Stimulated activated naive CD8-positive, alpha-beta T cell treated with anti-CD3 and anti-CD28 coated beads, Interleukin-15, Interleukin-2, amounts not matched to agents 100 U/mL and 50 U/mL, for 24 hours (primary cell): Measurements from ENCODE around the gene KANTR.

Source experiments
- ATAC-seq: fragments of 150-1000 bp; cut with Tn5 transposase; one replicate; pipeline ENCODE4 v1.10.0; 2021
- DNase-seq: peaks from one replicate; pipeline ENCODE4 v3.0.0; 2021

KANTR gene, protein sequence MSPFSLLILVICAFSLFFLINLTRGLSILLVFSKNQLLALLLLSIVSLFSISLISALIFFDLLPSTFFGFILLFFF

DNA sequence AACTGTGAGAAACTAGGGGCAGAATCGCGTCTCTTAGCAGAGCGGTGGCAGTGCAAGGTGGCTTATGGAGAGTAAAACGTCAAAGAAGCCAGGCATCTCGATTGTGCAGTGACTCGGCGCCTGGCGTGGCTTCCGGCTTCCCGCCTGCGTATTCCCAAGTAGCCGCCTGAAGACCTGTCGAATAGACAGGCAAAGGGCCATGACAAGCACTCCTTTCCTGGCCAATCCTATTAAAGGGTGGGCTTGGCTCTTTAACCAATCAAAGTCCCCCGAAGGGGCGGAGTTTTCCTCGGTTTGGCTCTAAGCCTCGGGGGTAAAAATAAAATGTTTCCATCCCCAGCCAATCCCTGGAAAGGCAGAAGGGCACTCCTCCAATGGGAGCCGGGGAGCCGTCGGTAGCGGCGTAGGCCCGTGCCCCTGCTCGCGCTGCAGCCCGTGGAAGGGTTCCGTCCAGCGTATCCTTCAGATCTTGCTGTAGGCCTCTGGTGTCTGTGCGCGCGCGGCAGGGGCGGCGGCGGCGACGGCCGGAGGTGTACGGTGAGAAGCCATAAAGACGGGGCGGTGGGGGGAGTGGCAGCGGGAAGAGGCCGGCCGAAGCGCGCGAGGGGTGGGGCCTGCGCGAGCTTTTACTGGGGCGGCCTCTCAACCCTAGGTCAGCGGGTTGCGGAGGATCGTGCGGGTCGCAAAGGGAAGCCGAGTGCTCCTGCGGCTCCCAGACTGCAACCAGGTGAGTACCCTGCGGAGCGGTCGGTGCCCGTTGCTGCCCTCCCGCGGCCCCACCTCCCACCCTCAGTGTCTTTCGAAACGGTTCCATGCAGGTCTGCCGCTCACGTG is at the start of gene KANTR:
Gene KANTR, plus strand, starts transcription at position 395 of the 834 bp plus-strand sequence. CDS start 30,131 bp downstream, outside the sequence.
- ATAC-seq (peak; percentile 89), DNase-seq (peak; percentile 78)

DNA sequence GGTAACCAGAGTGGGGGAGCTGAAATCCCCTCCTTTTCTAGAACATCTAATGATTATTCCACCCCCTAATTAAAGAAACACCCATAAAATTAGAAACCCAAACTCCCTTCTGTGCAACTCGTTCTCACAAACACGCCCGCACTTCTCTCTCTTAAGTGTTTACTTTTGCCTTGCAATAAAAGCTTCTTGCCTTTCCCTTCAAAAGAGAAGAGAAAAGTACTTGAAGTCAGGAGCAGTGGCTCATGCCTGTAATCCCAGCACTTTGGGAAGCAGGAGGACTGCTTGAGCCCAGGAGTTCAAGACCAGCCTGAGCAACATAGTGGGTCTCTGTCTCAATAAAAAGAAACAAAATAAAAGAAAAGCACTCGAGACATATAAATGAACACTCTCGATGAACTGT is 48.9 kb upstream of the KANTR start:
- DNase-seq (no peak), ATAC-seq (no peak)

DNA sequence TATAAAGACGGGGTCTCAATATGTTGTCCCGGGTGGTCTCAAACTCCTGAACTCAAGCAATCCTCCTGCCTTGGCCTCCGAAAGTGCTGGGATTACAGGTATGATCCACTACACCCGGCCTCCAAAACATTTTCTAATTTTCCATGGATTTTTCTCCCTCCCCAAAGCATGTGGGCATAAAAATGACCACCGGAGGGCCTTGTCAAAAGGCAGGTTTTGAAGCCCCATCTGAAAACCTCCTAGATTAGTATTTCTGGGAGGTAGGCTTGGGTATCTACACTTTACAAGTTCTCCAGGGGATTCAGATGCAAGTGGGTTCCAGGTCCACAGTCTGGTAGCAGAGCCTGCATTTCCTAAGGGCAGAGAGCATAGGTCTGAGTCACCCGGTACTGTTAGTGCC is 46.7 kb upstream of the KANTR start:
- no peak for ATAC-seq
- no peak for DNase-seq

DNA sequence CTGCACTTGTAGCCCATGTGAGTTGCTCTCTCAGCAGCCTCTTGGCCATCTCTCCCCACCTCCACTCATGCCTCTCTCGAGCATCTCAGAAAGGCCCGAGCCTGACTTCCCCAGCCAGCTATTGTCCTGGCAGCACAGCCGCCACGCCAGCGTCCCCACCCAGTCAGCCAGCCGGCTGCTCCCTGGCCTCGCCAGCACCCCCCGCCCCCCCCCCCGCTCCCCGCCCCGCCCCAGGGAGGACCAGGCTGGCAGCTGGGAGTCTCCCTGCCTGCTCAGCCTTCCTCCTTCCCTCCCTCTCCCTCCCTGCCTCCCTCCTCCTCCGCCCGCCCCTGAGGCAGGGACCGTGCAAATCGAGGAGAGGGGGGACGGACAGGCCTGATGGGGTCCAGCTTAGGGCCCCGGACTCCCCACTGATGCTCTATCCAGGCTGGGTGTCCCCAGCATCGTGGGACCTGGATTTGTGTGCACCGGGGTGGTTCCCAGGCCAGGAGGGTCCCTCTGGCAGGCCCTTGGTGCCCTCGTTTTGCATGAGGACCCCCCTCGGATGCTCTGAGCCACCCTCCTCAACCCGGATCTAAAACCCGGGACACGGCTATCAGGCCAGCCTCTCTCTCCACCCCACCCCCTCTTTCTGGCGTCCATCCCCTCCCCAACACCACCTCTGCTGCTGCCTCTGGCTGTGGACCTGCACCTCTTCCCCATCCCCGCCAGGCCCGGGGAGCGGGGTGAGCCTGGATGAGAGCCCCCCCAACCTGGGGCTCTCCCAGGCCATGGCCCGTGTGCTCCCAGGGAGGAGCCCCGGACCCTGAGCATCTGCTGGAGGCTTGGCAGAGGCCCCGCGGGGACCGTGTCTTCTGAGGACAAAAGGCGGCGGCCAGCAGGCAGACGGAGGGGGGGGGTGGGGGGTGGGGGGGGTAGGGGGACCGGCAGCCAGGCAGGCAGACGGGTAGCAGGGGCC is 45.5 kb upstream of the KANTR start, which contains the start of gene GPR173:
Gene GPR173, plus strand, starts transcription at position 621 of the 958 bp plus-strand sequence. CDS start 27,833 bp downstream, outside the sequence.
- no peak for ATAC-seq
- DNase-seq = peak; percentile 6

DNA sequence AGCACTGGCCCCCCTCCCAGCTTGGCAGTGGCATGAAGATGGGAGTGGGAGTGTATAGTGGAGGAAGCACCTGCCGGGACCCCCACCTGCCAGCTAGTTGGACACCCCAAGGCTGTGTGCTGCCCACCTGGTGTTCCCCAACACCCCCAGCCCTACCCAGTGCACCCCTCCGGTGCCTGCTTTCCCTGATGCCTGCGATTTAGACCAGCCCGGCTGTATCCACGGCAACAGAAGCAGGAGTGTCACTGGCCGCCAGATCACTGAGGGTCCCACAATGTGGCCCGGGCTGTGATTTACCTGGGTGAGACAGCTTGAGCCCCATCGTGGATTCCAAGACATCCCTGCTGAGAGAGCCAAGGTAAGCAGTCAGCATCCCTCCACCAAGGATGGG is 44.8 kb upstream of the KANTR start:
- ATAC-seq = no peak

DNA sequence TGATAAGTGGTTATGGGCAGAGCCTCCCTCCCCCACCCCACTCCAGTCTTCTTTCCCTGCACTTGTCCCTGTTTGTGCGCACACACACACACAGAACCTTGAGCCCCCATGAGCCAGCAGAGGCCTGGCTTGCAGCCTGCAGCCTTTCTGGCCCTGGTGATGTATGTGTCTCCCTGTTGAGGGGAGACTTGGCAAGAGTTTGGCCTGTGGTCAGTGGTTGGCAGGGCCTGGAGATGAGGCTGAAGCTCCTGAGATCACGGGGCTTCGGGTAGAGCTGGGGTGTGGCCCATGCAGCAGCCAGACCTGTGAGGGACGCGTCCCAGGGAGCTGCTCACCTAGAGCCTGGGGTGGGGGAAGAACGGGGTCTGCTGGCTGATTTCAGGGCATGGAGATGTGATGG is 43.1 kb upstream of the KANTR start:
- ATAC-seq = no peak
- no peak for DNase-seq

More for the DNA sequence above, 44.8 kb upstream of the KANTR start:
- DNase-seq = no peak

DNA sequence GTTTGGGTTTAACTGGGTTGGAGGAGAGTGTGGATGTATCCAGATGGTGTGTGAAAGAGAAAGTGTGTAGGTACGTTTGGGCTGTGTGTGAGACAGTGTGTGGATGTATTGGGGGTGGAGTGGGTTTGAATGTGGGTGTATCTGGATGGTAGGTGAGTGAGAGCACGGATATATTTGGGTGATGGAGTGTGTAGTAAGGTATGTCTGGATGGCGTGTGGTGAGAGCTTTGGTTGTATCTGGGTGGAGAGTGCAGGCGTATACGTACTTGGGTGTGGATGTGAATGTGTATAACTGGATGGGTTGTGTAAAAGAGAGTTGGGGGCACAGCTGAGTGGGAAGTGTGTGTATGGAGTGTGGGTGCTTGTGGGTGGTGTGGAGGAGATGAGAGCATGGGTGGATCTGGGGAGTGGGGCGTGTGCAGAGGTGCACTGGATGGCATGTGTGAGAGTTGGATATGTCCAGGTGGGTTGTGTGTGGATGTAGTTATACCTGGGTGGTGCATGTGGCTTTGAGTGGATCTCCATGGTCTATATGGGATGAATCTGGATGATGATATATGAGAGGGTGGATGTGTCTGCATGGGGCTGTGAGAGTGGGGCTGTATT is 38.6 kb upstream of the KANTR start:
- no peak for DNase-seq
- ATAC-seq = no peak

DNA sequence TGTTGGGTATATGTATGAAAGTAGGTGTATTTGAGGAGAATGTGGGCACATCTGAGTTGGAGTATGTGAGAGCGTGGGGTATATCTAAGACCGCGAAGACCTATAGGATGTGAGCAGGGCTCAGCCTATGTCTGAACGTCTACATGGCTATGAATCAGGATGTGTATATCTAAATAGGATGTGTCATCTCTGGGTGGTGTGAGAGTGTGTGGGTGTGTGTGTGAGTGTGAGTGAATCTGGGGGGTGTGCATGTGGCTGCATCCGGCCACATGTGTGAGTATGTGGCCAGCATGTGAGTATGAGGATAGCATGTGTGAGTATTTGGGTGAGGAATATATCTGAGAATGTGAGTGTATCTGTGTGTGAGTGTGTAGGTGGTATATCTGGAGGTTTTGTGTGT is 37.6 kb upstream of the KANTR start:
- no peak for DNase-seq
- ATAC-seq = no peak

DNA sequence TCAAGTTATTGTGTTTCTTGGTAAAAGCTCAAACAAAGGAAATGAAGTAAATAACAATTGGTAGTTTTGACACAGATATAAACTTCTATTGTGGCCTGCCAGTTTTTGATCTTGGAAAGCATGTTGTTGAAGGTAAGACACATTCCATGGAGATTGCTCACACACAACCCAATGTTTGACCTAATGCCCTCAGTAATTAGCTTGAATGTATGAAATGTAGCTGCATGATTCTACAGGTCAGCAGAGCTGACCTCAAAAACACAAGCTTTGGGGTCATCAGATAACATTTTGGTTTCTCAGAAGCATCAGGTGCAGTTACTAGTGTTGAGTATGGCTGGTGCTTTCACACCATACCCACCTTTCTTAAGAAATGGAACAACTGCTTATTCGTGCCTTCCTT is 28.8 kb upstream of the KANTR start:
- no peak for DNase-seq
- ATAC-seq = no peak

DNA sequence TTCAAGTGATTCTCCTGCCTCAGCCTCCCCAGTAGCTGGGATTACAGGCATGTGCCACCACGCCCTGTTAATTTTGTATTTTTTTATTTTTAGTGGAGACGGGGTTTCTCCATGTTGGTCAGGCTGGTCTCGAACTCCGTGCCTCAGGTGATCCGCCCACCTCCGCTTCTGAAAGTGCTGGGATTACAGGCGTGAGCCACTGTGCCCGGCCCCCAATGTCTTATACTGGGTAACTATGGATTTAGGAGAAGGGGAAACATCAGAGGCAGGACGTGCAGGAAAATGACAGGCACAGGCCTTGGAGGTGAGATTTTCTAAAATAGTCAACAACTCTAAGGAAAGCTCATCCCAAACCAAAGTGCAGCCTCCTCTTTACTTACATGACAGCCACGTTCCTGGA is 22.9 kb upstream of the KANTR start:
- no peak for DNase-seq
- ATAC-seq = no peak

DNA sequence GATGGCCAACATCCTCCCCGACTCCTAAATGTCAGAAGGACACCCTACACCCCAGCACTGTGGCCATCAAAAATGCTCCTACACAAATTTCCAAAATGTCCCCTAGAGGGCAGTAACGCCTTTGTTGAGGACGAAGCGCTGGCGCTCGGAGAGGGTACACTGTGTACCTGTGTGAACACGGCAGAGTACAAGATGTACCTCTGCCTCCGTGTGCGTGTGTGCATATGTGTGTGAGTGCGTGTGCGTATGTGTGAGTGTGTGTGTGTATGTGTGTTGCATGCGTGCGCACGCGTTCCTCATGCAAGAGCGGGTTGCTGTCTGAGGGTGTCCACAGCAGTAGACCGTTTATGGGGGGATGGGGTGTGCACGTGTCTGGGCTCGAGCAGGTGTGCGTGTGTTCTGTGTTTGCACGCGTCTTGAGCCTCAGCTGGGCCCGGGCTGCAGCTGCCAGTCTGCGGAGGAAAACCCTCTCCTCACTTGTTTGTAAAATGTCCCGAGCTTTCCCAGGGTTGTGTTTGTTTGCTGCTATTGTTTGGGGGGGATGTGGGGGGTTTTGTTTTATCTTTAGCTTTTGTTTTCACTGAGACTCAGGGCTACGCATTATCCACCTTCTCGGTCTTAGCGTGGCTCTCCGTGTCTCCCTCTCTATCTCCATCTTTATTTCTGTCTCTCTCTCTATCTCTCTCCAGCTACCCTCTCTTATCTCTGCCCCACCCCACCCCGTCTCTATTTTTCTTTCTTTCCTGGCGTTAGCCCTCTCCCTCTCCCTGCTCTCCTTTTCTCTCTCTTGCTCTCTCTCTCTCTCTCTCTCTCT is 22.1 kb upstream of the KANTR start:
- DNase-seq (peak; percentile 49), ATAC-seq (peak; percentile 89)

DNA sequence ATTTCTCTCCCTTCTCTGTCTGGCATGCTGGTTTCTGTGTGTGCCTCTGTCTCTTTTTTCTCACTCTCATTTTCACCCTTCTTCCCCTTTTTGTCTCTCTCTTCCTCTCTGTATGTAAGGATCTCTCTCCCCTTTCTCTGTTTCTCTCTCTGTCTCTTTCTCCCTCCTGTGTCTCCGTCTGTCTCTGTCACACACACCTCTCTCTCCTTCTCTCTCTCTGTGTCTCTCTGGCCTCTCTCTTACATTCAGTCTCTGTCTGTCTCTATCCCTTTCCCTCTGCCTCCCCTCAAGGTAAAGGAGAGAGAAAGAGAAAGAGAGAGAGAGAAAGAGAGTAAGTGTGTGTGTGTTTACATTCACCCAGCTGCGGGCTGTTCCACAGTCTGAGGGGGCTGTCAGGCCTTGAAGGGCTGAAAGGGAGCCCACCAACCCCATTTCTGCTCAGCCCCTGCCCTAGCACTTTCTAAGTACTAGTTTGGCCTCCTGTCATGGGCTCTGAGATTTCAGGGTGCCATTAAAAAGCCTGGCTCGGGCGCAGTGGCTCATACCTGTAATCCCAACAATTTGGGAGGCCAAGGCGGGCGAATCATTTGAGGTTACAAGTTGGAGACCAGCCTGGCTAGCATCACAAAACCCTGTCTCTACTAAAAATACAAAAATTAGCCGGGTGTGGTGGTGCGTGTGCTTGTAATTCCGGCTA is 21.4 kb upstream of the KANTR start:
- ATAC-seq (no peak), DNase-seq (no peak)

DNA sequence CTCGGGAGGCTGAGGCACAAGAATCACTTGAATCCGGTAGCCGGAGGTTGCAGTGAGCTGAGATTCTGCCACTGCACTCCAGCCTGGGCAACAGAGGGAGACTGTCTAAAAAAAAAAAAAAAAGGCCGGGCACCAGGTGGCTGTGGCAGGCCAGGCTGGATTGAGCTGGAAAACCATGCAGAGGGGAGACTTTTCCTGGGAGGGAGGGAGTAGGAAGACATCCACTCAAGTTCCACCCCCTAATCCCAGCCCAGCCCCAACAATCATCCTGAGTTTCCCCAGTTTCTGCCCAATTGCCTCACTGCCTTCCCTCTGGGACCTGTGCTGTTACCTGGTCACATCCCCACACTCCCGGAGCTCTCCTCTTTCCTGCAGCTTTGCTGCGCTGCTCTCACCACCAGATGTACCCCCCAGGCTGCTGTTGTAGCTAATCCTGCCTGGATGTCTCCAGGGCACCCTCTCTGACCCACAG is 20.8 kb upstream of the KANTR start:
- DNase-seq (no peak), ATAC-seq (no peak)

DNA sequence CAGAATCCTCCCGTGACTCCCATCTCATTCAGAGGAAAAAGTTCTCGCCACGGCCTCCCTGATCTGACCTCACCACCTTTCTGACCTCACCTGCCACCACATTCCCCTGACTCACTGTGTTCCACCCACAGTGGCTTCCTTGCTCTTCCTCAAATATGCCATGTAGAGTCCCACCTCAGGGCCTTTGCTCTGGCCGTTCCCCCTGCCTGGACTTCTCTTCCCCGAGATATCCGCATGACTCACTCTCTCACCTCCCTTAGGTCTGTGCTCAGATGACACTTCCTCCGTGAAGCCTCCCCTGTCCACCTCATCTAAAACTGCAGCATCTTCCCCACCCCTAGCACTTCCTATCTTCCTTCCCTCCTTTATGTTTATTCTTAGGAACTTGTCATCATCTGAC is 18.9 kb upstream of the KANTR start:
- no peak for ATAC-seq
- no peak for DNase-seq

DNA sequence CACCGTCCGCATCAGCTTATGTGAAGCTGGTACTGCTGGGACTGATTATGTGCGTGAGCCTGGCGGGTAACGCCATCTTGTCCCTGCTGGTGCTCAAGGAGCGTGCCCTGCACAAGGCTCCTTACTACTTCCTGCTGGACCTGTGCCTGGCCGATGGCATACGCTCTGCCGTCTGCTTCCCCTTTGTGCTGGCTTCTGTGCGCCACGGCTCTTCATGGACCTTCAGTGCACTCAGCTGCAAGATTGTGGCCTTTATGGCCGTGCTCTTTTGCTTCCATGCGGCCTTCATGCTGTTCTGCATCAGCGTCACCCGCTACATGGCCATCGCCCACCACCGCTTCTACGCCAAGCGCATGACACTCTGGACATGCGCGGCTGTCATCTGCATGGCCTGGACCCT is 17.3 kb upstream of the KANTR start:
- ATAC-seq = no peak
- no peak for DNase-seq

DNA sequence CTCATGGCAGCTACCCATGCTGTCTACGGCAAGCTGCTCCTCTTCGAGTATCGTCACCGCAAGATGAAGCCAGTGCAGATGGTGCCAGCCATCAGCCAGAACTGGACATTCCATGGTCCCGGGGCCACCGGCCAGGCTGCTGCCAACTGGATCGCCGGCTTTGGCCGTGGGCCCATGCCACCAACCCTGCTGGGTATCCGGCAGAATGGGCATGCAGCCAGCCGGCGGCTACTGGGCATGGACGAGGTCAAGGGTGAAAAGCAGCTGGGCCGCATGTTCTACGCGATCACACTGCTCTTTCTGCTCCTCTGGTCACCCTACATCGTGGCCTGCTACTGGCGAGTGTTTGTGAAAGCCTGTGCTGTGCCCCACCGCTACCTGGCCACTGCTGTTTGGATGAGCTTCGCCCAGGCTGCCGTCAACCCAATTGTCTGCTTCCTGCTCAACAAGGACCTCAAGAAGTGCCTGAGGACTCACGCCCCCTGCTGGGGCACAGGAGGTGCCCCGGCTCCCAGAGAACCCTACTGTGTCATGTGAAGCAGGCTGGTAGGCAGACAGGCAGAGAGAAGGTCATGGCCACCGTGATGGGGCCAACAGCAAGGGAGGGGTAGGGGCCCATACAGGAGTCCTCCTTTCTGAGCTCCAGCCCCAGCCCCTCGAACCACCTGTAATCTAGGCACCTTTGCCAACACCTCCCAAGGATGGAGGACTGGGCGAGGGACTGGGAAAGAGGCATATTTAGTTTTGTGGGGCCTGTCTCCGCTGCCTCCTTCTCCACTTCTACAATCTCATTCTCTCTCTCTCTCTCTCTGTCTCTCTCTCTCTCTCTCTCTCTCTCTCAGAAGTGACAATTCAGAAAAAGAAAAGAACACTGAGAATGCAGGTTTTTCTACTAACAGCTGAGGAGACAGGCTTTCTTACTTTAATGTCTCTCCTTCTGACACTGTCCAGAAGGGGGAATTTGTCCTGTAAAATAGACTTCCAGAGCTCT is 16.4 kb upstream of the KANTR start:
- ATAC-seq (no peak), DNase-seq (no peak)

DNA sequence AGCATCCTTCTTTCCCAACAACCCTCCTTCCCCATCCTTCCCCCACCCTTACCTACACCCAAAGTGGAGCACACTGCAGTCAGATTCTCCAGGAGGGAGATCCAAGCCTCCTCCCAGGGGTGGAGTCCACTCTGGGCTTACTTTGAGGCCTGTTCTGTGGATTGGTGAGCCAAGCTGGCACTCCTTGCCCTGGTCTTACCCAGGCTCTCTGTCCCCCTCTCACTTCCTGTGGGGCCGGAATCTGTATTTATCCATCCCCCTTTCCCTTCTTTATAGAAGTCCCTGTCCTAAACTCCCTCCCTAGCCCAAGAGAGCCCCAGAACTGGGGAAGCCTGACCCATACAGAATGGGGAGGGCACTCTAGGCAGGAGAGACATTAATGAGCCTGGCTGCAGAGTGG is 15.0 kb upstream of the KANTR start:
- DNase-seq = no peak
- ATAC-seq = no peak

DNA sequence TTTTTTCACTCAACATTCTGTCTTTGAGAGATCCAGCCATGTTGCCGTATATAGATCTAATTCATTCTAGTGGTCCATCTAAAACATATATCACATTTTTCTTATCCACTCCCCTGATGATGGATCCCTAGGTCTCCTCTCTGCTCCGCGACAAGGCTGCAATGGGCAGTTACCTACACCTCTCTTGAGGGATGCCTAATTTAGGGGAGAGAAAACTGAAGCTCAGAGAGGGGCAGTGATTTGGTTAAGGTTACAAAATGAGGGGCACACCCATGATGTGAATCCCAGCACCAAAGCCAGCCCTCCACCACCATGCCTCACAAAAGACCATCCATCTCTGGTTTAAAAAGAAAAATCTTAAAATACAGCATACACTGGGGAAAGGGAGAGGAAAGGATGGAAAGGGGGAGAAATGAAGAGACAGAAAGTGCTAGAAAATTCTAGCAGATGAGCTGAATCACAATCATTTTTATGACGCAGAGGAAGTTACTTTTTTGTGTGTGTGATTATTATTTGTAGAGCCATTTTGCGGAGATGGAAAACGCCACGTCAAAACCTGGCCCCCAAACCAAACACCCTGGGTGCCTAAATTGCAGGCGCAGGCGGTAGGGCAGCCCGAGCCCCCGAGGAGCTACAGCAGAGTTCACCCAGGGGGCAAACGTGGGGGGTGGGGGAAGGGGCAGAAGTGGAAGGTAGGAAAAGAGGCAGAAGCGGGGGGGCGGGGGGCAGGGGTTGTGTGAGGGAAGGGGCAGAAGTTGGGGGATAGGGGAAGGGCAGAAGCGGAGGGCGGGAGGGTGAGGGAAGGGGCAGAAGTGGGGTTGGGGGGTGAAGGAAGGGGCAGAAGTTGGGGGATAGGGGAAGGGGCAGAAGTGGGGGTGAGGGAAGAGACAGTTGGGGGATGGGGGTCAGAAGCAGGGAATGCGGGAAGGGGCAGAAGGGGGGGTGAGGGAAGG is 13.0 kb upstream of the KANTR start:
- DNase-seq (no peak), ATAC-seq (no peak)
